K562 (cell line): Measurements from ENCODE around the gene ZBED4. TPM values are rescaled to one million over a fixed set of nuclear protein-coding genes. Genes with fewer than 3 reads are reported as not detected.

ENCODE experiments used
- CXXC5 ChIP-seq: fragments of 250-450 bp; sonication (Bioruptor Pico); IDR thresholded peaks from 2 replicates; pipeline ENCODE4 v1.8.0; 2022; ENCODE audit warnings: inconsistent platforms, mild to moderate bottlenecking, moderate library complexity
- E2F6 ChIP-seq, 2 experiments: IDR thresholded peaks; 2 replicates each; pipeline ENCODE4 v1.6.1; 2011; ENCODE audit warnings: borderline replicate concordance in 1 of 2, control low read depth in 1 of 2, low read depth in 1 of 2, low read length in 1 of 2, mild to moderate bottlenecking in 1 of 2, mixed read lengths in 1 of 2, moderate library complexity in 1 of 2; ENCODE audit not compliant: insufficient read depth in 1 of 2, insufficient read length in 1 of 2, poor library complexity in 1 of 2, severe bottlenecking in 1 of 2; ENCODE audit errors: extremely low read depth in 1 of 2
- EGR1 ChIP-seq: fragments of 450-650 bp; conservative IDR thresholded peaks from 2 replicates; pipeline ENCODE4 v1.6.1; 2017; ENCODE audit warnings: mild to moderate bottlenecking
- ETS2 ChIP-seq: IDR thresholded peaks from 2 replicates; pipeline ENCODE4 v1.6.1; 2016; ENCODE audit warnings: borderline replicate concordance, missing genetic modification characterization, mild to moderate bottlenecking, moderate library complexity, missing compliant biosample characterization; ENCODE audit not compliant: poor library complexity, severe bottlenecking
- ETV1 ChIP-seq: fragments of 450-650 bp; conservative IDR thresholded peaks from 2 replicates; pipeline ENCODE4 v1.6.1; 2016; ENCODE audit warnings: missing genetic modification characterization, control low read depth, low read depth, missing compliant biosample characterization
- EZH2 ChIP-seq: IDR thresholded peaks from 2 replicates; pipeline ENCODE4 v1.6.1; 2012; ENCODE audit warnings: low read depth, mild to moderate bottlenecking, inconsistent platforms, low read length, borderline replicate concordance
- FOXA3 ChIP-seq, 2 experiments: fragments of 450-650 bp in 1 of 2; sonication (generic) in 1 of 2; formaldehyde crosslinking; IDR thresholded peaks in 1 of 2; conservative IDR thresholded peaks in 1 of 2; 2 replicates each; pipeline versions ENCODE4 v1.4.0 to v1.8.0; 2020 to 2022; ENCODE audit warnings: mild to moderate bottlenecking in 2 of 2, missing genetic modification reagents in 1 of 2
- HMG20A ChIP-seq: fragments of 450-650 bp; formaldehyde crosslinking; conservative IDR thresholded peaks from 2 replicates; pipeline ENCODE4 v1.4.0; 2020; ENCODE audit warnings: mild to moderate bottlenecking, mixed read lengths
- KDM4B ChIP-seq, 2 experiments: fragments of 450-650 bp in 1 of 2; sonication (generic) in 1 of 2; IDR thresholded peaks; 2 replicates each; pipeline ENCODE4 v1.6.1; 2016 to 2017; ENCODE audit warnings: borderline replicate concordance in 2 of 2, antibody characterized with exemption in 1 of 2, low read depth in 1 of 2, mild to moderate bottlenecking in 1 of 2
- NRF1 ChIP-seq, 2 experiments: fragments of 450-650 bp; IDR thresholded peaks in 1 of 2; conservative IDR thresholded peaks in 1 of 2; 2 replicates each; pipeline ENCODE4 v1.6.1; 2014; ENCODE audit warnings: mild to moderate bottlenecking in 2 of 2
- OTX1 ChIP-seq: fragments of 450-650 bp; formaldehyde crosslinking; IDR thresholded peaks from 2 replicates; pipeline ENCODE4 v1.4.0; 2022; ENCODE audit warnings: mild to moderate bottlenecking
- PATZ1 ChIP-seq: fragments of 250-450 bp; sonication (Bioruptor Pico); IDR thresholded peaks from 2 replicates; pipeline ENCODE4 v1.5.0; 2020; ENCODE audit warnings: mild to moderate bottlenecking, borderline replicate concordance
- PCBP1 ChIP-seq: fragments of 200-400 bp; formaldehyde crosslinking; IDR thresholded peaks from 2 replicates; pipeline ENCODE4 v1.6.1; 2018; ENCODE audit warnings: mild to moderate bottlenecking, low read depth, low read length; ENCODE audit not compliant: poor library complexity, severe bottlenecking
- PHB ChIP-seq: fragments of 250-450 bp; sonication (Bioruptor Pico); IDR thresholded peaks from 2 replicates; pipeline ENCODE4 v1.5.0; 2021
- PHB2 ChIP-seq: fragments of 450-650 bp; IDR thresholded peaks from 2 replicates; pipeline ENCODE4 v1.6.1; 2017; ENCODE audit warnings: low read depth
- POLR3A ChIP-seq: IDR thresholded peaks from 2 replicates; pipeline ENCODE4 v1.6.1; 2011; ENCODE audit warnings: borderline replicate concordance, mild to moderate bottlenecking, moderate library complexity; ENCODE audit not compliant: insufficient read length, insufficient read depth; ENCODE audit errors: extremely low read depth
- SIRT6 ChIP-seq: IDR thresholded peaks from one replicate; pipeline ENCODE4 v1.6.1; 2012; ENCODE audit warnings: low read depth, mild to moderate bottlenecking, control low read depth, inconsistent platforms, low read length, moderate library complexity
- TRIM24 ChIP-seq, 2 experiments: fragments of 450-650 bp; IDR thresholded peaks; 2 replicates each; pipeline ENCODE4 v1.6.1; 2016
- TSHZ1 ChIP-seq: fragments of 250-450 bp; sonication (Bioruptor Pico); IDR thresholded peaks from 2 replicates; pipeline ENCODE4 v1.4.0; 2020; ENCODE audit warnings: mild to moderate bottlenecking, moderate library complexity
- ZNF586 ChIP-seq: fragments of 450-650 bp; formaldehyde crosslinking; conservative IDR thresholded peaks from 2 replicates; pipeline ENCODE4 v1.4.0; 2020; ENCODE audit warnings: mild to moderate bottlenecking, moderate library complexity
- polyA plus RNA-seq, 8 experiments: library from polyadenylated mRNA; depleted of rRNA in 4 of 8; stranded (reverse) in 5 of 8; unstranded in 3 of 8; fragments of >200 nt; fragmentation: Nextera tagmentation in 2 of 8; fragmentation: Illumina TruSeq in 1 of 8; extraction: Ambion mirVana in 2 of 8; extraction: Trizol in 1 of 8; gene quantifications; 2 replicates each; pipeline versions ENCODE4 v1.2.1 to v1.2.3, GENCODE V29; 2011 to 2014; ENCODE audit warnings: inconsistent platforms in 1 of 8, missing spikeins in 1 of 8
- total RNA-seq, 7 experiments: library from RNA; depleted of rRNA in 6 of 7; stranded (reverse); fragments of >200 nt in 6 of 7; fragmentation: Illumina TruSeq in 2 of 7; extraction: Trizol in 2 of 7; gene quantifications; 2 replicates each; pipeline versions ENCODE4 v1.2.1 to v1.2.3, GENCODE V29; 2011 to 2021; ENCODE audit warnings: low replicate concordance in 1 of 7

ZBED4 gene
- total and polyA plus RNA-seq, 9 of the 15 experiments (the other 6 are each of a cell fraction or from before 2014, with no cell fraction given), result 1.5 to 16.8 (median 7.4) TPM

GRCh38 chr22:49936018-49936972 is 82.7 kb downstream of the ZBED4 start (continued):
- TF ChIP-seq POLR3A, result no peak
- TF ChIP-seq FOXA3 (CRISPR knock-in tag; conservative IDR thresholded peaks at IDR 0.05 in 1 of 2, IDR thresholded peaks at IDR 0.05 in 1 of 2), result no peak
- TF ChIP-seq KDM4B (IDR thresholded peaks at IDR 0.05; ENCODE audit: borderline replicate concordance in 2 of 2, low read depth in 1 of 2), result 0 out of 4 replicates have a peak, but pooled peaks of 1 of the 2 experiments have one; percentile 43
- no peak for TF ChIP-seq EZH2
- peak; percentile 91 for TF ChIP-seq CXXC5 (CRISPR knock-in tag)
- TF ChIP-seq NRF1 (conservative IDR thresholded peaks at IDR 0.05 in 1 of 2, IDR thresholded peaks at IDR 0.05 in 1 of 2), result peak; percentile 87 to 89
- TF ChIP-seq ETS2 (tag), result no peak
- no peak for TF ChIP-seq PHB2
- peak; percentile 93 for TF ChIP-seq EGR1
- no peak for TF ChIP-seq ETV1 (tag)
- no peak for TF ChIP-seq HMG20A (CRISPR knock-in tag)
- TF ChIP-seq OTX1 (CRISPR knock-in tag), result no peak
- no peak for TF ChIP-seq TRIM24 (IDR thresholded peaks at IDR 0.05)
- TF ChIP-seq PCBP1, result no peak
- no peak for TF ChIP-seq PHB
- no peak for TF ChIP-seq ZNF586 (CRISPR knock-in tag)
- no peak for TF ChIP-seq TSHZ1 (CRISPR knock-in tag)
- peak in 1 of 2 experiments; percentile 36 for TF ChIP-seq E2F6 (IDR thresholded peaks at IDR 0.05; ENCODE audit: borderline replicate concordance in 1 of 2, extremely low read depth in 1 of 2, insufficient read depth in 1 of 2, insufficient read length in 1 of 2, low read depth in 1 of 2, low read length in 1 of 2, poor library complexity in 1 of 2, severe bottlenecking in 1 of 2)
- TF ChIP-seq PATZ1 (CRISPR knock-in tag), result peak; percentile 64; the same call in 1 of the 2 replicates
- TF ChIP-seq SIRT6, result no peak
